Hepatocyte (in vitro differentiated cells): ENCODE measurements around the gene XPNPEP1. TPM values are rescaled to one million over a fixed set of nuclear protein-coding genes. Genes with fewer than 3 reads are reported as not detected.
A peak's percentile ranks its signal among the peaks of the same experiment; 100 is the strongest.

Experiments used
- DNase-seq: peaks from one replicate; pipeline ENCODE4 v3.0.0-alpha.2; 2016; ENCODE audit warnings: low spot score
- H2AFZ ChIP-seq: fragments of 200-600 bp; sonication (generic); 2 replicates; pipeline ENCODE4 v1.6.0; 2016; ENCODE audit warnings: antibody characterized with exemption, mild to moderate bottlenecking
- H3K27ac ChIP-seq: fragments of 200-600 bp; sonication (generic); 2 replicates; pipeline ENCODE4 v1.5.1; 2016; ENCODE audit warnings: mild to moderate bottlenecking
- H3K27me3 ChIP-seq: fragments of 200-600 bp; sonication (generic); 2 replicates; pipeline ENCODE4 v1.6.1; 2016
- H3K36me3 ChIP-seq: fragments of 200-600 bp; sonication (generic); replicated peaks from 2 replicates; pipeline ENCODE4 v1.5.1; 2016; ENCODE audit warnings: low read depth; ENCODE audit not compliant: insufficient read depth
- H3K4me1 ChIP-seq: fragments of 200-600 bp; sonication (generic); 2 replicates; pipeline ENCODE4 v1.5.1; 2016; ENCODE audit warnings: mild to moderate bottlenecking, moderate library complexity; ENCODE audit not compliant: insufficient read depth
- H3K4me2 ChIP-seq: fragments of 200-600 bp; sonication (generic); 2 replicates; pipeline ENCODE4 v1.6.0; 2016
- H3K4me3 ChIP-seq: fragments of 200-600 bp; sonication (generic); 2 replicates; pipeline ENCODE4 v1.5.1; 2016; ENCODE audit warnings: mild to moderate bottlenecking
- H3K79me2 ChIP-seq: fragments of 200-600 bp; sonication (generic); 2 replicates; pipeline ENCODE4 v1.6.0; 2017; ENCODE audit warnings: mild to moderate bottlenecking
- H3K9me2 ChIP-seq: fragments of 200-600 bp; sonication (generic); replicated peaks from 2 replicates; pipeline ENCODE4 v1.6.0; 2017; ENCODE audit warnings: mild to moderate bottlenecking; ENCODE audit not compliant: insufficient read depth
- H3K9me3 ChIP-seq: fragments of 200-600 bp; sonication (generic); 2 replicates; pipeline ENCODE4 v1.5.1; 2016; ENCODE audit warnings: low read depth, mild to moderate bottlenecking
- H4K20me1 ChIP-seq: fragments of 200-600 bp; sonication (generic); 2 replicates; pipeline ENCODE4 v1.6.0; 2016; ENCODE audit warnings: mild to moderate bottlenecking; ENCODE audit not compliant: insufficient read depth, poor library complexity, severe bottlenecking
- CTCF ChIP-seq: fragments of 200-600 bp; sonication (generic); IDR thresholded peaks from 2 replicates; pipeline ENCODE4 v1.5.1; 2016; ENCODE audit warnings: antibody characterized with exemption, mild to moderate bottlenecking; ENCODE audit not compliant: poor library complexity
- EZH2 ChIP-seq: fragments of 200-600 bp; sonication (generic); IDR thresholded peaks from 2 replicates; pipeline ENCODE4 v1.6.1; 2016; ENCODE audit warnings: antibody characterized with exemption, mild to moderate bottlenecking, borderline replicate concordance
- EZH2phosphoT487 ChIP-seq: fragments of 200-600 bp; sonication (generic); IDR thresholded peaks from one replicate; pipeline ENCODE4 v1.6.1; 2018; ENCODE audit warnings: antibody characterized with exemption, mild to moderate bottlenecking, low read depth, moderate library complexity; ENCODE audit not compliant: unreplicated experiment, severe bottlenecking
- WGBS: methylation state at CpG from one replicate; pipeline ENCODE4 v1.1.6; 2016; ENCODE audit warnings: low lambda C conversion rate; ENCODE audit errors: missing lambda C conversion rate; 5-methylcytosine and 5-hydroxymethylcytosine counted together
- polyA plus RNA-seq: library from polyadenylated mRNA; unstranded; fragments of >200 nt; fragmentation: Nextera tagmentation; extraction: Ambion mirVana; gene quantifications from 2 replicates; pipeline ENCODE4 v1.2.1, GENCODE V29; 2016
- total RNA-seq: library from RNA; depleted of rRNA; stranded (reverse); fragments of >200 nt; gene quantifications from 2 replicates; pipeline ENCODE4 v1.2.3, GENCODE V29; 2014

Gene XPNPEP1
- total and polyA plus RNA-seq, 2 experiments from 2014 or later: 55.5 to 99.4 TPM

GRCh38 chr10:109956454-109957091 lies 33.3 kb upstream of the XPNPEP1 start:
- Histone ChIP-seq H3K27me3 (no peaks in the 10 kb centered on the region), H4K20me1 (no peaks in the 10 kb centered on the region), H3K27ac (no peak overlapping the region), H3K9me2 (no peaks in the 10 kb centered on the region), H3K36me3 (no peaks in the 10 kb centered on the region), H3K4me3 (no peak overlapping the region), H2AFZ (no peak overlapping the region), H3K4me2 (no peak overlapping the region), H3K9me3 (no peaks in the 10 kb centered on the region), H3K4me1 (peaks cover 10% of the 10 kb centered on the region), H3K79me2 (no peaks in the 10 kb centered on the region)
- TF ChIP-seq CTCF (peak; percentile 45), EZH2phosphoT487 (no peak), EZH2 (no peak)
- peak; percentile 39 for DNase-seq
- 93% methylated on average over 2 of the region's 2 CpGs for WGBS

- no peak for TF ChIP-seq EZH2
- TF ChIP-seq EZH2phosphoT487: no peak
- no peak for TF ChIP-seq CTCF
- Histone ChIP-seq H3K4me3 (no peak overlapping the region), H3K27ac (no peak overlapping the region)
Measured at GRCh38 chr10:109953766-109954165, 30.5 kb upstream of the XPNPEP1 start.

GRCh38 chr10:109952526-109952925 lies 29.2 kb upstream of the XPNPEP1 start:
- no peak for TF ChIP-seq EZH2phosphoT487
- no peak for TF ChIP-seq EZH2
- TF ChIP-seq CTCF: no peak
- no peaks in the 10 kb centered on the region for H3K79me2 ChIP-seq

More at GRCh38 chr10:109953766-109954165, 30.5 kb upstream of the XPNPEP1 start:
- H2AFZ ChIP-seq: no peak overlapping the region
- no peaks in the 10 kb centered on the region for H3K79me2 ChIP-seq
- no peak overlapping the region for H3K4me2 ChIP-seq
- no peaks in the 10 kb centered on the region for H3K36me3 ChIP-seq
- H3K9me3 ChIP-seq: no peaks in the 10 kb centered on the region
- H3K4me1 ChIP-seq: no peaks in the 10 kb centered on the region
- H3K27me3 ChIP-seq: no peaks in the 10 kb centered on the region
- no peaks in the 10 kb centered on the region for H4K20me1 ChIP-seq
- DNase-seq: no peak
- 75% methylated on average over 2 of the region's 2 CpGs for WGBS
- H3K9me2 ChIP-seq: no peaks in the 10 kb centered on the region

More at GRCh38 chr10:109952526-109952925, 29.2 kb upstream of the XPNPEP1 start:
- Histone ChIP-seq H3K4me3 (no peak overlapping the region), H3K4me2 (no peak overlapping the region), H3K4me1 (no peaks in the 10 kb centered on the region), H2AFZ (no peak overlapping the region), H3K36me3 (no peaks in the 10 kb centered on the region), H3K9me3 (no peaks in the 10 kb centered on the region), H3K27ac (no peak overlapping the region), H4K20me1 (no peaks in the 10 kb centered on the region), H3K9me2 (no peaks in the 10 kb centered on the region), H3K27me3 (no peaks in the 10 kb centered on the region)
- DNase-seq: no peak
